K562 (cell line): Measurements from ENCODE around the gene DLX3. TPM values are rescaled to one million over a fixed set of nuclear protein-coding genes. Genes with fewer than 3 reads are reported as not detected.

Experiments used
- MAFG ChIP-seq: fragments of 450-650 bp; conservative IDR thresholded peaks from 2 replicates; pipeline ENCODE4 v1.6.1; 2016; ENCODE audit warnings: missing genetic modification characterization, missing compliant biosample characterization
- RAD21 ChIP-seq, 2 experiments: fragments of 250-450 bp in 1 of 2; fragments of 450-650 bp in 1 of 2; sonication (Bioruptor Pico) in 1 of 2; formaldehyde crosslinking in 1 of 2; IDR thresholded peaks in 1 of 2; conservative IDR thresholded peaks in 1 of 2; 2 replicates each; pipeline versions ENCODE4 v1.4.0 to v1.8.0; 2020 to 2022; ENCODE audit warnings: mild to moderate bottlenecking in 2 of 2, moderate library complexity in 1 of 2
- ZFP1 ChIP-seq: fragments of 450-650 bp; formaldehyde crosslinking; IDR thresholded peaks from 2 replicates; pipeline ENCODE4 v1.4.0; 2020; ENCODE audit warnings: mild to moderate bottlenecking, mixed read lengths
- ZNF316 ChIP-seq: fragments of 450-650 bp; IDR thresholded peaks from 2 replicates; pipeline ENCODE4 v1.6.1; 2016
- ZNF318 ChIP-seq, 2 experiments: fragments of 450-650 bp; IDR thresholded peaks; 2 replicates each; pipeline ENCODE4 v1.6.1; 2016; ENCODE audit warnings: mild to moderate bottlenecking in 2 of 2, borderline replicate concordance in 1 of 2, low read depth in 1 of 2, moderate library complexity in 1 of 2
- ZNF518B ChIP-seq: fragments of 250-450 bp; sonication (Bioruptor Pico); IDR thresholded peaks from 2 replicates; pipeline ENCODE4 v1.5.0; 2021; ENCODE audit warnings: mild to moderate bottlenecking, moderate library complexity
- polyA plus RNA-seq, 8 experiments: library from polyadenylated mRNA; depleted of rRNA in 4 of 8; stranded (reverse) in 5 of 8; unstranded in 3 of 8; fragments of >200 nt; fragmentation: Nextera tagmentation in 2 of 8; fragmentation: Illumina TruSeq in 1 of 8; extraction: Ambion mirVana in 2 of 8; extraction: Trizol in 1 of 8; gene quantifications; 2 replicates each; pipeline versions ENCODE4 v1.2.1 to v1.2.3, GENCODE V29; 2011 to 2014; ENCODE audit warnings: inconsistent platforms in 1 of 8, missing spikeins in 1 of 8
- total RNA-seq, 7 experiments: library from RNA; depleted of rRNA in 6 of 7; stranded (reverse); fragments of >200 nt in 6 of 7; fragmentation: Illumina TruSeq in 2 of 7; extraction: Trizol in 2 of 7; gene quantifications; 2 replicates each; pipeline versions ENCODE4 v1.2.1 to v1.2.3, GENCODE V29; 2011 to 2021; ENCODE audit warnings: low replicate concordance in 1 of 7

The DLX3 gene
- total and polyA plus RNA-seq, 9 of the 15 experiments (the other 6 are each of a cell fraction or from before 2014, with no cell fraction given), result not detected

- TF ChIP-seq ZNF318 (IDR thresholded peaks at IDR 0.05; ENCODE audit: borderline replicate concordance in 1 of 2, low read depth in 1 of 2) (no peak), MAFG (no peak), ZNF518B (CRISPR knock-in tag) (no peak), RAD21 (CRISPR knock-in tag; conservative IDR thresholded peaks at IDR 0.05 in 1 of 2, IDR thresholded peaks at IDR 0.05 in 1 of 2) (no peak), ZNF316 (no peak), ZFP1 (CRISPR knock-in tag) (no peak)
- TF ChIP-seq, all 486 proteins: peak for 0
Measured at GRCh38 chr17:50009282-50009681, 14.3 kb upstream of the DLX3 start (continued).
